HepG2 (cell line): ENCODE results near the gene KLHDC8B. TPM values are rescaled to one million over a fixed set of nuclear protein-coding genes. Genes with fewer than 3 reads are reported as not detected.
A peak's percentile ranks its signal among the peaks of the same experiment; 100 is the strongest.

Experiments used
- BCL6 ChIP-seq: IDR thresholded peaks from 2 replicates; pipeline ENCODE4 v1.6.1; 2016; ENCODE audit warnings: missing genetic modification reagents, missing compliant biosample characterization
- CCDC6 ChIP-seq: sonication (generic); formaldehyde crosslinking; IDR thresholded peaks from 2 replicates; pipeline ENCODE4 v1.8.1; 2022; ENCODE audit warnings: mild to moderate bottlenecking, missing genetic modification reagents, moderate library complexity
- ETV5 ChIP-seq: IDR thresholded peaks from 2 replicates; pipeline ENCODE4 v1.6.1; 2018; ENCODE audit warnings: missing biosample characterization, missing genetic modification reagents, inconsistent platforms, borderline replicate concordance
- FOXK1 ChIP-seq: sonication (generic); formaldehyde crosslinking; IDR thresholded peaks from 2 replicates; pipeline ENCODE4 v1.4.0; 2020; ENCODE audit warnings: low read depth, missing genetic modification reagents, borderline replicate concordance
- KDM4B ChIP-seq: sonication (generic); formaldehyde crosslinking; IDR thresholded peaks from 2 replicates; pipeline ENCODE4 v1.4.0; 2020; ENCODE audit warnings: missing genetic modification reagents
- NCOA5 ChIP-seq: sonication (generic); formaldehyde crosslinking; IDR thresholded peaks from 2 replicates; pipeline ENCODE4 v1.4.0; 2020; ENCODE audit warnings: missing genetic modification reagents
- NFE2L1 ChIP-seq: sonication (generic); formaldehyde crosslinking; IDR thresholded peaks from 2 replicates; pipeline ENCODE4 v1.4.0; 2020; ENCODE audit warnings: missing genetic modification reagents, mild to moderate bottlenecking, borderline replicate concordance
- RFXANK ChIP-seq: IDR thresholded peaks from 2 replicates; pipeline ENCODE4 v1.6.1; 2016
- SUZ12 ChIP-seq: fragments of 150-350 bp; IDR thresholded peaks from 2 replicates; pipeline ENCODE4 v1.6.1; 2014; ENCODE audit warnings: low read depth, low read length
- TCF7L2 ChIP-seq: IDR thresholded peaks from 2 replicates; pipeline ENCODE4 v1.6.1; 2011; ENCODE audit warnings: mild to moderate bottlenecking, low read depth, low read length, moderate library complexity
- ZNF382 ChIP-seq: sonication (generic); formaldehyde crosslinking; IDR thresholded peaks from 2 replicates; pipeline ENCODE4 v1.5.0; 2020; ENCODE audit warnings: missing genetic modification reagents, mild to moderate bottlenecking, borderline replicate concordance
- ZNF557 ChIP-seq: sonication (generic); formaldehyde crosslinking; IDR thresholded peaks from 2 replicates; pipeline ENCODE4 v1.4.0; 2020; ENCODE audit warnings: missing genetic modification reagents
- ZNF562 ChIP-seq: sonication (generic); formaldehyde crosslinking; IDR thresholded peaks from 2 replicates; pipeline ENCODE4 v1.8.0; 2022; ENCODE audit warnings: missing genetic modification reagents, borderline replicate concordance
- ZNF761 ChIP-seq: sonication (generic); formaldehyde crosslinking; conservative IDR thresholded peaks from 2 replicates; pipeline ENCODE4 v1.4.0; 2020; ENCODE audit warnings: mild to moderate bottlenecking, missing genetic modification reagents
- polyA plus RNA-seq, 8 experiments: library from polyadenylated mRNA; depleted of rRNA in 3 of 8; stranded (reverse) in 7 of 8; unstranded in 1 of 8; fragments of >200 nt; fragmentation: Illumina TruSeq in 4 of 8; extraction: Trizol in 4 of 8; gene quantifications; 2 replicates each; pipeline versions ENCODE4 v1.2.1 to v1.2.3, GENCODE V29; 2011 to 2016; ENCODE audit warnings: low read depth in 4 of 8, missing spikeins in 1 of 8, mixed read lengths in 1 of 8; ENCODE audit not compliant: insufficient read depth in 1 of 8
- total RNA-seq, 5 experiments: library from RNA; depleted of rRNA; stranded (reverse); fragments of >200 nt; fragmentation: Illumina TruSeq; extraction: Trizol; gene quantifications; 2 replicates each; pipeline ENCODE4 v1.2.3, GENCODE V29; 2016; ENCODE audit warnings: low read depth in 1 of 5
- TF ChIP-seq, protein P1 (sequence below): sonication (generic); formaldehyde crosslinking; IDR thresholded peaks from 2 replicates; pipeline ENCODE4 v1.8.0; 2023; ENCODE audit warnings: mild to moderate bottlenecking, missing genetic modification reagents
- TF ChIP-seq, protein P2 (sequence below): sonication (generic); formaldehyde crosslinking; IDR thresholded peaks from 2 replicates; pipeline ENCODE4 v1.4.0; 2020; ENCODE audit warnings: missing genetic modification reagents
- TF ChIP-seq, protein P3 (sequence below): sonication (generic); formaldehyde crosslinking; conservative IDR thresholded peaks from 2 replicates; pipeline ENCODE4 v1.8.0; 2022; ENCODE audit warnings: missing genetic modification reagents
- TF ChIP-seq, protein P4 (sequence below): sonication (generic); formaldehyde crosslinking; IDR thresholded peaks from 2 replicates; pipeline ENCODE4 v1.5.1; 2020; ENCODE audit warnings: mild to moderate bottlenecking, missing genetic modification reagents

Gene KLHDC8B
- total and polyA plus RNA-seq, 2 of the 13 experiments (the other 11 are each of a cell fraction or from before 2014, with no cell fraction given): 17.2 to 17.8 TPM

DNA sequence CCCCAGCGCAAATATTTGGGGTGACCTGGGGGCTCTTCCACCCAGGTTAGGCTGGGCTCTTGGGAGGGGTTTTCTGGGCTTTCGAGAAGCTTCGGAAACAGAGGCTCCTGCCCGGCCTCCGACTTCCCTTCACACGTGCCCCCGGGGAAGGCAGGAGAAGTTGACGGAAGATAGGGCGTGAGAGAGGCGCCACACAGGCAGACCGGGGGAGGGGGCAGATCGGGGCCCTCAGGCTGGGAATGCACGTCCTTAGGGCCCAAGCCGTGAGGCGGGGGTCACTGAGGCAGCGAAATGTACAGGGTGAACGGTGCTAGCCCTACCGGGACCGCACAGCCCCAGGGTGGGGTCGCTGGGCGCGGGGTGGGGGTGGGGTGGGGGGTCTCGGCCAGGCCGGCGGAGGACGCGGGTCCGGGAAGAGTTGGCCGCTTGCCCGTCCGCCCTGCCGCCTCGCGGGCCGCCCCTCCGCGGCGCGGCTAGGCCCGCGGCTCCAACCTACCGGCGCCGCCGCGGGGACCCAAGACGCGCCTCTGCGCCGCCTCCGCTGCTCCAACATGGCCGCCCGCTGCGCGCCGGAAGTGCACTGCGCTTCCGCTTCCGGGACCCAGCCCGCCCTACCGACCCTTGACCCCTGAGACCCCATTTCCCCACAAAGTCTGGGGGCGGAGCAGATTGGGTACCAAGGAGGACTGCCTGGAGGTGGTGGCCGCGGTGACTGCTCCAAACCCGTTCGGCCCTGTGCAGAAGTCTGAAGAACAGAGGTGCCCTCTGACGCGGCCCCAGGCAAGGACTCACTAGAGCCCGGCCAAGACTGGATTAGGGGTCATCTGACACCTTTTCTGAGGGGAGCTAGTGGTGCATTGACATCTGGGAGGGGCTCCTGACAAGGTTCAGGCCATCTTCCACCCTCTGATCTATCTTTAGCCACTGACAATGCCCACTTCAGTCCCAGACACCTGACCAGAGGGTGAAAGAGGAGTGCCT lies 5.3 kb upstream of the KLHDC8B start, which contains the start of gene CCDC71 (continued):
- TF ChIP-seq SUZ12 (no peak), RFXANK (CRISPR knock-in tag) (no peak), NFE2L1 (no peak), ZNF382 (CRISPR knock-in tag) (no peak), FOXK1 (0 out of 2 replicates have a peak, but pooled peaks have one; percentile 15), BCL6 (CRISPR knock-in tag) (no peak), ZNF557 (CRISPR knock-in tag) (no peak), NCOA5 (CRISPR knock-in tag) (no peak), CCDC6 (CRISPR knock-in tag) (no peak), KDM4B (CRISPR knock-in tag) (peak; percentile 38; the same call in 1 of the 2 replicates), ZNF562 (CRISPR knock-in tag) (no peak), TCF7L2 (no peak), ETV5 (peak; percentile 74), ZNF761 (0 out of 2 replicates have a peak, but pooled peaks have one; percentile 31)
- TF ChIP-seq, protein P1, sequence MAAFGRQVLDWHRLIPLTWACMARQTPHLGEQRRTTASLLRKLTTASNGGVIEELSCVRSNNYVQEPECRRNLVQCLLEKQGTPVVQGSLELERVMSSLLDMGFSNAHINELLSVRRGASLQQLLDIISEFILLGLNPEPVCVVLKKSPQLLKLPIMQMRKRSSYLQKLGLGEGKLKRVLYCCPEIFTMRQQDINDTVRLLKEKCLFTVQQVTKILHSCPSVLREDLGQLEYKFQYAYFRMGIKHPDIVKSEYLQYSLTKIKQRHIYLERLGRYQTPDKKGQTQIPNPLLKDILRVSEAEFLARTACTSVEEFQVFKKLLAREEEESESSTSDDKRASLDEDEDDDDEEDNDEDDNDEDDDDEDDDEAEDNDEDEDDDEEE: 0 out of 2 replicates have a peak, but pooled peaks have one; percentile 39
- TF ChIP-seq, protein P2, sequence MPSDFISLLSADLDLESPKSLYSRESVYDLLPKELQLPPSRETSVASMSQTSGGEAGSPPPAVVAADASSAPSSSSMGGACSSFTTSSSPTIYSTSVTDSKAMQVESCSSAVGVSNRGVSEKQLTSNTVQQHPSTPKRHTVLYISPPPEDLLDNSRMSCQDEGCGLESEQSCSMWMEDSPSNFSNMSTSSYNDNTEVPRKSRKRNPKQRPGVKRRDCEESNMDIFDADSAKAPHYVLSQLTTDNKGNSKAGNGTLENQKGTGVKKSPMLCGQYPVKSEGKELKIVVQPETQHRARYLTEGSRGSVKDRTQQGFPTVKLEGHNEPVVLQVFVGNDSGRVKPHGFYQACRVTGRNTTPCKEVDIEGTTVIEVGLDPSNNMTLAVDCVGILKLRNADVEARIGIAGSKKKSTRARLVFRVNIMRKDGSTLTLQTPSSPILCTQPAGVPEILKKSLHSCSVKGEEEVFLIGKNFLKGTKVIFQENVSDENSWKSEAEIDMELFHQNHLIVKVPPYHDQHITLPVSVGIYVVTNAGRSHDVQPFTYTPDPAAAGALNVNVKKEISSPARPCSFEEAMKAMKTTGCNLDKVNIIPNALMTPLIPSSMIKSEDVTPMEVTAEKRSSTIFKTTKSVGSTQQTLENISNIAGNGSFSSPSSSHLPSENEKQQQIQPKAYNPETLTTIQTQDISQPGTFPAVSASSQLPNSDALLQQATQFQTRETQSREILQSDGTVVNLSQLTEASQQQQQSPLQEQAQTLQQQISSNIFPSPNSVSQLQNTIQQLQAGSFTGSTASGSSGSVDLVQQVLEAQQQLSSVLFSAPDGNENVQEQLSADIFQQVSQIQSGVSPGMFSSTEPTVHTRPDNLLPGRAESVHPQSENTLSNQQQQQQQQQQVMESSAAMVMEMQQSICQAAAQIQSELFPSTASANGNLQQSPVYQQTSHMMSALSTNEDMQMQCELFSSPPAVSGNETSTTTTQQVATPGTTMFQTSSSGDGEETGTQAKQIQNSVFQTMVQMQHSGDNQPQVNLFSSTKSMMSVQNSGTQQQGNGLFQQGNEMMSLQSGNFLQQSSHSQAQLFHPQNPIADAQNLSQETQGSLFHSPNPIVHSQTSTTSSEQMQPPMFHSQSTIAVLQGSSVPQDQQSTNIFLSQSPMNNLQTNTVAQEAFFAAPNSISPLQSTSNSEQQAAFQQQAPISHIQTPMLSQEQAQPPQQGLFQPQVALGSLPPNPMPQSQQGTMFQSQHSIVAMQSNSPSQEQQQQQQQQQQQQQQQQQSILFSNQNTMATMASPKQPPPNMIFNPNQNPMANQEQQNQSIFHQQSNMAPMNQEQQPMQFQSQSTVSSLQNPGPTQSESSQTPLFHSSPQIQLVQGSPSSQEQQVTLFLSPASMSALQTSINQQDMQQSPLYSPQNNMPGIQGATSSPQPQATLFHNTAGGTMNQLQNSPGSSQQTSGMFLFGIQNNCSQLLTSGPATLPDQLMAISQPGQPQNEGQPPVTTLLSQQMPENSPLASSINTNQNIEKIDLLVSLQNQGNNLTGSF (CRISPR knock-in tag): no peak
- TF ChIP-seq, protein P3, sequence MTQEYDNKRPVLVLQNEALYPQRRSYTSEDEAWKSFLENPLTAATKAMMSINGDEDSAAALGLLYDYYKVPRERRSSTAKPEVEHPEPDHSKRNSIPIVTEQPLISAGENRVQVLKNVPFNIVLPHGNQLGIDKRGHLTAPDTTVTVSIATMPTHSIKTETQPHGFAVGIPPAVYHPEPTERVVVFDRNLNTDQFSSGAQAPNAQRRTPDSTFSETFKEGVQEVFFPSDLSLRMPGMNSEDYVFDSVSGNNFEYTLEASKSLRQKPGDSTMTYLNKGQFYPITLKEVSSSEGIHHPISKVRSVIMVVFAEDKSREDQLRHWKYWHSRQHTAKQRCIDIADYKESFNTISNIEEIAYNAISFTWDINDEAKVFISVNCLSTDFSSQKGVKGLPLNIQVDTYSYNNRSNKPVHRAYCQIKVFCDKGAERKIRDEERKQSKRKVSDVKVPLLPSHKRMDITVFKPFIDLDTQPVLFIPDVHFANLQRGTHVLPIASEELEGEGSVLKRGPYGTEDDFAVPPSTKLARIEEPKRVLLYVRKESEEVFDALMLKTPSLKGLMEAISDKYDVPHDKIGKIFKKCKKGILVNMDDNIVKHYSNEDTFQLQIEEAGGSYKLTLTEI (CRISPR knock-in tag): no peak
- TF ChIP-seq, protein P4, sequence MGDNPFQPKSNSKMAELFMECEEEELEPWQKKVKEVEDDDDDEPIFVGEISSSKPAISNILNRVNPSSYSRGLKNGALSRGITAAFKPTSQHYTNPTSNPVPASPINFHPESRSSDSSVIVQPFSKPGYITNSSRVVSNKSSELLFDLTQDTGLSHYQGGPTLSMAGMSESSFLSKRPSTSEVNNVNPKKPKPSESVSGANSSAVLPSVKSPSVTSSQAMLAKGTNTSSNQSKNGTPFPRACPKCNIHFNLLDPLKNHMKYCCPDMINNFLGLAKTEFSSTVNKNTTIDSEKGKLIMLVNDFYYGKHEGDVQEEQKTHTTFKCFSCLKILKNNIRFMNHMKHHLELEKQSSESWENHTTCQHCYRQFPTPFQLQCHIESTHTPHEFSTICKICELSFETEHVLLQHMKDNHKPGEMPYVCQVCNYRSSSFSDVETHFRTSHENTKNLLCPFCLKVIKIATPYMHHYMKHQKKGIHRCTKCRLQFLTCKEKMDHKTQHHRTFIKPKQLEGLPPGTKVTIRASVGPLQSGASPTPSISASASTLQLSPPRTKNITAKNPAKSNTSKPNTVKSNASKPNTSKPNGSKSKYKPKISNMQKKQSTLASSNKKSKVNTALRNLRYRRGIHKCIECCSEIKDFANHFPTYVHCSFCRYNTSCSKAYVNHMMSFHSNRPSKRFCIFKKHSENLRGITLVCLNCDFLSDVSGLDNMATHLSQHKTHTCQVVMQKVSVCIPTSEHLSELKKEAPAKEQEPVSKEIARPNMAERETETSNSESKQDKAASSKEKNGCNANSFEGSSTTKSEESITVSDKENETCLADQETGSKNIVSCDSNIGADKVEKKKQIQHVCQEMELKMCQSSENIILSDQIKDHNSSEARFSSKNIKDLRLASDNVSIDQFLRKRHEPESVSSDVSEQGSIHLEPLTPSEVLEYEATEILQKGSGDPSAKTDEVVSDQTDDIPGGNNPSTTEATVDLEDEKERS (CRISPR knock-in tag): no peak
